HPDE6-E6E7 (cell line): ENCODE data around the gene SLC48A1.

ENCODE experiments used
- DNase-seq: peaks from one replicate; pipeline ENCODE4 v3.0.0; 2011; ENCODE audit warnings: missing footprints; ENCODE audit errors: extremely low spot score

Gene SLC48A1

DNA sequence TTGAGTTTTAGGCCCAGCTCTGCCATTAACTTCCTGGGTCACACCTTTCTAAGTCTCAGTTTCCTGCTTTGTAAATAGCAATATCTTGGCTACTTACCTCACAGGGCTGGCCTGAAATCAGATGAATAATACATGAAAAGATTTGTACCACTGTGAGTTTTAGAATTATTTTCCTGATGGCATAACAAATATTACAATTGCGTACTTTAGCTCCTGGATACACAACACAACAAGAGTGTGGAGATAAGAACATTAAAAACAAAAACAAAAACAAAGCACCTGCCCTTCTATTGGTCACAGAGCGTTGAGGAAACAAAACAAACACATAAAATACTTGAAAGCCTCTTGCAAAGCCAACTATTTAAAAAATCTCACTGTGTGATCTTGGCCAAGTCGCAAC lies 51.6 kb downstream of the SLC48A1 start:
- no peak for DNase-seq

DNA sequence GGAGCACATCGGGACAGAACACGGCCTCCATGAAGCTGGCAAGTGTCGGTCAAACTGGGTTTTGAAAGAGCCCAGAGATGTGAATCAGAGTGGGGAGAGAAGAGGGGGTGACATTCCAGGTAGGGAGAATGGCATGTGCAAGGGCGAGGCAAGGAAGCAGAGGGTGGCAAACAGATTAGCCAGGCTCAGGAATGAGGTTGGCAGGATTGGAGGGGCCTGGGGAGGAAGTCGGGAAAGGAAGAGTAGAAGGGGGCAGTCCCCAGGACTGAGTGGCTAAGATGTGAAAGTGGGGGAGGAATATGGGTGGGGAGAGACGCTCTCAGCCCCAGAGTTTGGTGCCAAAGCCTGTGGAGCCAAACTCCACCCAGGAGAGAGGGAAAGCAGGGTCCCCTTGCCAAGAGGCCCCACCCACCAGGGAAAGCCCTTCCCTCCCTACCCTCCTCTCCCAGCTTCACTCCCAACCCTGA lies 52.2 kb downstream of the SLC48A1 start:
- no peak for DNase-seq

DNA sequence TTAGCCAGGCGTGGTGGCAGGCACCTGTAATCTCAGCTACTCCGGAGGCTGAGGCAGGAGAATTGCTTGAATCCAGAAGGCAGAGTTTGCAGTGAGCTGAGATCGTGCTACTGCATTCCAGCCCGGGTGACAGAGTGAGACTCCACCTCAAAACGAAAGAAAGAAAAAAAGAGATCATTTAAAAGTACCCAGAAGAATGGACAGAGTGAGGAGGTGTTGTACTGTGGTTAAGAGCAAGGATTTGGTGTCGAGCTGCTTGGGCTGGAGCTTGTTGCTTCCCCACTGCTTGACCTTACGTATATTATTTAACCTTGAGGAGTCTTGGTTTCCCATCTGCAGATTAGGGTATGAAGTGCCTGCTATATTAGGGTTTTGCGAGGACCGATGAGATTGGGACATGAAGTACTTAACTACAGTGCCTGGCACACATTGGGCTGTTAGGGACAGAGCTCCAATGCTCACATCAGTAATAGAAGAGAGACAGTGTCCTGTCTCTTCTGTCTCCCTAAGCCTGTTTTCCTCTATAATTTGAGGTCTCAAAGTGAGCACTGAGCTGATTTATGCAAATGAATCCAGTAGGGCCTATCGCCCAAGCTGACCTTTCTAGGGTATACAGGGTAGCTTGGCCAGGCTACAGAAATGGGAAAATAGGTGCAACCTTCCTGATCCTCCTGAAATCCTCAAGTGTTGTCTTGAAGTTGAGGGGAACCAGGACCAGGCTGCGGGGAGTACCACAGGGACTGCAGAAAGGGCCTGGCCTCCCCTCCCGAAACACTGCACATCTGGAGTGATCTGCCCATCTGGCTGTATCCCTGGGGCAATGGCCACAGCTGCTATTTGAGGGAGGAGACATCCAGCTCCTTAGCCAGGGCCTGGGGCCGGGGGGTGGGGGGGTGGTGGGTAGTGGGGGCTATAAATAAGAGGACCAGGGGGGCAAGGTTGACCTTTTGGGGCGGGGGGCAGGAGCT lies 55.3 kb downstream of the SLC48A1 start:
- DNase-seq, result no peak

DNA sequence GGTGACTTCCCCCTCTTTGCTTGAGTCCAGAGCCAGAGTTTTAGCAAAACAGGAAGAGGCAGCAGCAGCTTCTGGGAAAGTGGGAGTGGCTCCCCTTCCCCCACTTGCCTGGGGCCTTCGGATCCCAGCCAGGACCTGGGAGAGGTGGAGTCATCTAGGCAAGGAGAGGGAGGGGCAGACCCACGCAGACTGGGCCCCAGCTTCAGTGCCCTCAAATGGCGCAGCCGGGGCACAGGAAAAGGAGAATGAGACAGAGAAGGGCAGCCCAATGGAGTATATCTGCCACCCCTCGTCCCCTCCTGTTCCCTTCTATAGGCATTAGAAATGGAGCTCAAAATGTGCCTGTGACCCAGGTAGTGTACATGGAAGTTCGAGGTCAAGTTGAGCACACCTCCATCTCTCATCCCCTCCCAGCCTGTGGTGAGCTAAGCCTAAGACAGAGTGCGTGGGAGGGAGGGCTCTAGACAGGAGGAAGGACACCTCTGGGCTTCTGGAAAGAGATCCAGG lies 56.0 kb downstream of the SLC48A1 start:
- peak; percentile 86 for DNase-seq

DNA sequence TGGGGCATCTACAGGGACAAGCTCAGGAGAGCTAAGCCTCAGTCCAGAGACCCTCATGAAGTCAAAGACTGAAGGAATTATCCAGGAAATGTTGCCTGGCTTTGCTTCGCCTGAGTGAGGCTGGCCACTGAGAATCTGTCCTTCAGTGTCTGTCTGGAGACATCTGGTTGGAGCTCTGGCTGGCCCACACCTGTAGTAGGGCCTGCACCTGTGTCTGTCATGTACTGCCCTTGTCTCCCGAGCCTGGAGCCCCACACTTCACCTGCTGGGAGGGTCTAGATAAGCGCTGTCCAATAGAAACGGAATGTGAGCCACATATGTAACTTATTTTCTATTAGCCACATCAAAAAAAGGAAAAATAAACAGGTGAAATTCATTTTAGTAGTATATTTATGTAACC lies 56.5 kb downstream of the SLC48A1 start:
- no peak for DNase-seq
